GM12891 (cell line): Measurements from ENCODE around the gene ANKS1B.

ENCODE experiments used
- DNase-seq: peaks from one replicate; pipeline ENCODE4 v3.0.0; 2011; ENCODE audit warnings: low spot score; ENCODE audit not compliant: insufficient read length
- FAIRE-seq: peaks from 2 replicates; lab custom pipeline; 2011; peaks lifted over from hg19 to GRCh38; lab: Jason Lieb, UNC
- PAX5 ChIP-seq: IDR thresholded peaks from 2 replicates; pipeline ENCODE4 v1.6.1; 2011; ENCODE audit warnings: low read length, moderate library complexity, mild to moderate bottlenecking; ENCODE audit not compliant: insufficient read depth, severe bottlenecking
- POLR2A ChIP-seq: IDR thresholded peaks from 2 replicates; pipeline ENCODE4 v1.6.1; 2011; ENCODE audit warnings: low read depth, low read length, control low read depth
- POLR2AphosphoS5 ChIP-seq: IDR thresholded peaks from 2 replicates; pipeline ENCODE4 v1.6.1; 2011; ENCODE audit warnings: low read depth, low read length, control low read depth
- POU2F2 ChIP-seq: IDR thresholded peaks from 2 replicates; pipeline ENCODE4 v1.6.1; 2011; ENCODE audit warnings: low read depth, mild to moderate bottlenecking, control low read depth, low read length, moderate library complexity
- SPI1 ChIP-seq: IDR thresholded peaks from 2 replicates; pipeline ENCODE4 v1.6.1; 2011; ENCODE audit warnings: low read depth, low read length, control low read depth
- TAF1 ChIP-seq: IDR thresholded peaks from 2 replicates; pipeline ENCODE4 v1.6.1; 2011; ENCODE audit warnings: low read depth, low read length, control low read depth

The ANKS1B gene

GRCh38 chr12:99916555-99916954 lies 68.2 kb downstream of the ANKS1B start:
- FAIRE-seq (no peak), DNase-seq (no peak)
- TF ChIP-seq POLR2AphosphoS5 (no peak), PAX5 (no peak), POU2F2 (no peak), SPI1 (no peak), TAF1 (no peak), POLR2A (no peak)

- TF ChIP-seq POLR2A (no peak), SPI1 (no peak), PAX5 (no peak), TAF1 (no peak), POLR2AphosphoS5 (no peak), POU2F2 (no peak)
- FAIRE-seq (no peak), DNase-seq (no peak)
Observed at GRCh38 chr12:99915251-99916082, 69.3 kb downstream of the ANKS1B start.

- DNase-seq, result no peak
- TF ChIP-seq POU2F2, result no peak
- TF ChIP-seq SPI1, result no peak
- TF ChIP-seq PAX5, result no peak
- TF ChIP-seq POLR2A, result no peak
- TF ChIP-seq TAF1, result no peak
- no peak for TF ChIP-seq POLR2AphosphoS5
- FAIRE-seq, result no peak
Observed at GRCh38 chr12:99914206-99914605, 70.5 kb downstream of the ANKS1B start.

GRCh38 chr12:99911967-99912366 lies 72.8 kb downstream of the ANKS1B start:
- FAIRE-seq, result no peak
- DNase-seq, result no peak
- TF ChIP-seq POLR2AphosphoS5 (no peak), POU2F2 (no peak), PAX5 (no peak), TAF1 (no peak), SPI1 (no peak), POLR2A (no peak)

GRCh38 chr12:99911081-99911480 lies 73.7 kb downstream of the ANKS1B start:
- FAIRE-seq, result no peak
- DNase-seq, result no peak
- TF ChIP-seq TAF1, result no peak
- no peak for TF ChIP-seq PAX5
- TF ChIP-seq POLR2A, result no peak
- TF ChIP-seq POU2F2, result no peak

GRCh38 chr12:99910342-99910741 lies 74.4 kb downstream of the ANKS1B start:
- TF ChIP-seq POU2F2, result no peak
- TF ChIP-seq PAX5, result no peak
- TF ChIP-seq POLR2AphosphoS5, result no peak
- no peak for TF ChIP-seq SPI1
- DNase-seq (no peak), FAIRE-seq (no peak)

GRCh38 chr12:99906786-99907579 lies 77.8 kb downstream of the ANKS1B start:
- no peak for TF ChIP-seq SPI1
- TF ChIP-seq PAX5, result no peak
- TF ChIP-seq POLR2A, result no peak
- TF ChIP-seq POLR2AphosphoS5, result no peak
- no peak for TF ChIP-seq TAF1
- TF ChIP-seq POU2F2, result no peak
- FAIRE-seq (no peak), DNase-seq (no peak)

- FAIRE-seq (no peak), DNase-seq (no peak)
- TF ChIP-seq POU2F2 (no peak), POLR2AphosphoS5 (no peak), PAX5 (no peak), POLR2A (no peak), TAF1 (no peak), SPI1 (no peak)
Observed at GRCh38 chr12:99901181-99901580, 83.6 kb downstream of the ANKS1B start.

GRCh38 chr12:99898645-99899044 lies 86.1 kb downstream of the ANKS1B start:
- FAIRE-seq, result no peak
- no peak for TF ChIP-seq POLR2AphosphoS5
- no peak for TF ChIP-seq POU2F2
- TF ChIP-seq SPI1, result no peak
- no peak for TF ChIP-seq POLR2A
- no peak for TF ChIP-seq TAF1
- no peak for TF ChIP-seq PAX5

More at GRCh38 chr12:99898645-99899044, 86.1 kb downstream of the ANKS1B start:
- no peak for DNase-seq
